HUES64 (cell line): ENCODE data around the gene MYL2.

Experiments
- H3K27ac ChIP-seq: 2 replicates; pipeline ENCODE4 v1.7.0; 2013; ENCODE audit warnings: low read depth, low read length, inconsistent platforms
- H3K27me3 ChIP-seq: 2 replicates; pipeline ENCODE4 v1.6.1; 2013; ENCODE audit warnings: mild to moderate bottlenecking, low read length; ENCODE audit not compliant: insufficient read depth
- H3K36me3 ChIP-seq: 2 replicates; pipeline ENCODE4 v1.6.1; 2013; ENCODE audit warnings: mild to moderate bottlenecking, low read length; ENCODE audit not compliant: insufficient read depth
- H3K4me1 ChIP-seq: 2 replicates; pipeline ENCODE4 v1.6.1; 2013; ENCODE audit warnings: mild to moderate bottlenecking, low read length, moderate library complexity; ENCODE audit not compliant: insufficient read depth
- H3K4me3 ChIP-seq: 2 replicates; pipeline ENCODE4 v1.5.1; 2013; ENCODE audit warnings: mild to moderate bottlenecking, low read length, moderate library complexity
- H3K9ac ChIP-seq: 2 replicates; pipeline ENCODE4 v1.6.1; 2013; ENCODE audit warnings: mild to moderate bottlenecking, low read depth, low read length
- H3K9me3 ChIP-seq: 2 replicates; pipeline ENCODE4 v1.6.1; 2013; ENCODE audit warnings: low read depth, low read length; ENCODE audit not compliant: insufficient read depth
- WGBS: fragments of 150-250, 120-280 bp; methylation state at CpG from one replicate; pipeline ENCODE4 v1.1.7; 2013; ENCODE audit warnings: missing lambda C conversion rate; 5-methylcytosine and 5-hydroxymethylcytosine counted together

Gene MYL2

GRCh38 chr12:110913119-110914056 is 7.0 kb downstream of the MYL2 start:
- Histone ChIP-seq H3K36me3 (no peaks in the 10 kb centered on the region), H3K27ac (no peak overlapping the region), H3K4me3 (no peak overlapping the region), H3K9me3 (no peaks in the 10 kb centered on the region), H3K27me3 (no peaks in the 10 kb centered on the region), H3K4me1 (peaks cover 10% of the 10 kb centered on the region; the same call in 1 of the 2 replicates), H3K9ac (no peak overlapping the region)
- 91% methylated on average over 11 of the region's 14 CpGs for WGBS

- H3K27me3 ChIP-seq, result no peaks in the 10 kb centered on the region
- no peak overlapping the region for H3K27ac ChIP-seq
- no peaks in the 10 kb centered on the region for H3K9me3 ChIP-seq
- H3K9ac ChIP-seq, result no peak overlapping the region
- H3K36me3 ChIP-seq, result no peaks in the 10 kb centered on the region
- 89% methylated on average over 6 of the region's 6 CpGs for WGBS
- H3K4me1 ChIP-seq, result peaks cover 1% of the 10 kb centered on the region; the same call in 1 of the 2 replicates
- H3K4me3 ChIP-seq, result no peak overlapping the region
Measured at GRCh38 chr12:110912263-110912662, 8.1 kb downstream of the MYL2 start.

GRCh38 chr12:110908377-110909152 is 11.8 kb downstream of the MYL2 start:
- H3K4me1 ChIP-seq, result no peaks in the 10 kb centered on the region
- no peak overlapping the region for H3K27ac ChIP-seq
- 81% methylated on average over 14 of the region's 14 CpGs for WGBS
- no peaks in the 10 kb centered on the region for H3K9me3 ChIP-seq
- H3K9ac ChIP-seq, result no peak overlapping the region
- no peak overlapping the region for H3K4me3 ChIP-seq
- H3K27me3 ChIP-seq, result no peaks in the 10 kb centered on the region
- H3K36me3 ChIP-seq, result no peaks in the 10 kb centered on the region

GRCh38 chr12:110907583-110907982 is 12.8 kb downstream of the MYL2 start:
- no peaks in the 10 kb centered on the region for H3K4me1 ChIP-seq
- H3K36me3 ChIP-seq, result no peaks in the 10 kb centered on the region
- H3K27me3 ChIP-seq, result no peaks in the 10 kb centered on the region
- H3K4me3 ChIP-seq, result no peak overlapping the region
- WGBS, result 77% methylated on average over 8 of the region's 8 CpGs
- H3K9ac ChIP-seq, result no peak overlapping the region
- no peaks in the 10 kb centered on the region for H3K9me3 ChIP-seq
- no peak overlapping the region for H3K27ac ChIP-seq

GRCh38 chr12:110906985-110907384 is 13.4 kb downstream of the MYL2 start:
- H3K27me3 ChIP-seq, result no peaks in the 10 kb centered on the region
- no peak overlapping the region for H3K9ac ChIP-seq
- WGBS, result 92% methylated on average over 4 of the region's 4 CpGs
- no peaks in the 10 kb centered on the region for H3K9me3 ChIP-seq
- H3K36me3 ChIP-seq, result no peaks in the 10 kb centered on the region
- no peak overlapping the region for H3K4me3 ChIP-seq
- no peak overlapping the region for H3K27ac ChIP-seq
- no peaks in the 10 kb centered on the region for H3K4me1 ChIP-seq

- Histone ChIP-seq H3K27me3 (no peaks in the 10 kb centered on the region), H3K9ac (no peak overlapping the region), H3K36me3 (no peaks in the 10 kb centered on the region), H3K27ac (no peak overlapping the region), H3K9me3 (no peaks in the 10 kb centered on the region), H3K4me3 (no peak overlapping the region), H3K4me1 (no peaks in the 10 kb centered on the region)
- 84% methylated on average over 5 of the region's 5 CpGs for WGBS
Measured at GRCh38 chr12:110906516-110906915, 13.9 kb downstream of the MYL2 start.

- Histone ChIP-seq H3K4me3 (no peak overlapping the region), H3K27ac (no peak overlapping the region), H3K27me3 (no peaks in the 10 kb centered on the region), H3K4me1 (no peaks in the 10 kb centered on the region), H3K36me3 (no peaks in the 10 kb centered on the region), H3K9ac (no peak overlapping the region), H3K9me3 (no peaks in the 10 kb centered on the region)
- 74% methylated on average over 3 of the region's 3 CpGs for WGBS
Measured at GRCh38 chr12:110906083-110906482, 14.3 kb downstream of the MYL2 start.

GRCh38 chr12:110903511-110903910 is 16.9 kb downstream of the MYL2 start:
- Histone ChIP-seq H3K36me3 (no peaks in the 10 kb centered on the region), H3K4me1 (no peaks in the 10 kb centered on the region), H3K27ac (no peak overlapping the region), H3K4me3 (no peak overlapping the region), H3K9ac (no peak overlapping the region), H3K27me3 (no peaks in the 10 kb centered on the region), H3K9me3 (no peaks in the 10 kb centered on the region)
- 95% methylated on average over 4 of the region's 4 CpGs for WGBS

GRCh38 chr12:110901401-110901800 is 19.0 kb downstream of the MYL2 start:
- H3K4me3 ChIP-seq, result no peak overlapping the region
- H3K27me3 ChIP-seq, result no peaks in the 10 kb centered on the region
- no peak overlapping the region for H3K9ac ChIP-seq
- 96% methylated on average over 4 of the region's 4 CpGs for WGBS
- no peak overlapping the region for H3K27ac ChIP-seq
- H3K4me1 ChIP-seq, result no peaks in the 10 kb centered on the region
- no peaks in the 10 kb centered on the region for H3K9me3 ChIP-seq
- H3K36me3 ChIP-seq, result no peaks in the 10 kb centered on the region

GRCh38 chr12:110896559-110896958 is 23.8 kb downstream of the MYL2 start:
- Histone ChIP-seq H3K27ac (no peak overlapping the region), H3K9ac (no peak overlapping the region), H3K27me3 (no peaks in the 10 kb centered on the region), H3K36me3 (no peaks in the 10 kb centered on the region), H3K9me3 (no peaks in the 10 kb centered on the region), H3K4me1 (0 out of 2 replicates have a peak, but pooled peaks cover 3% of the 10 kb centered on the region), H3K4me3 (no peak overlapping the region)
- WGBS, result 87% methylated on average over 3 of the region's 3 CpGs

GRCh38 chr12:110893956-110894355 is 26.4 kb downstream of the MYL2 start:
- Histone ChIP-seq H3K9me3 (no peaks in the 10 kb centered on the region), H3K9ac (no peak overlapping the region), H3K4me3 (no peak overlapping the region), H3K27ac (no peak overlapping the region), H3K27me3 (no peaks in the 10 kb centered on the region), H3K4me1 (0 out of 2 replicates have a peak, but pooled peaks cover 3% of the 10 kb centered on the region), H3K36me3 (no peaks in the 10 kb centered on the region)
- 92% methylated on average over 3 of the region's 3 CpGs for WGBS
